HG03159 (cell line): Measurements from ENCODE around the gene PLOD2.
"Not testable (repeated sequence)": the region's sequence is repeated elsewhere in the genome, so short reads cannot be mapped to it uniquely, and the experiment has no call there.

Experiments used
- ATAC-seq: cut with Tn5 transposase; IDR thresholded peaks from one replicate; pipeline ENCODE4 v1.9.1; 2021; ENCODE audit warnings: mild to moderate bottlenecking, moderate library complexity; ENCODE audit not compliant: unreplicated experiment

Gene PLOD2

GRCh38 chr3:146142757-146143156 is 18.2 kb downstream of the PLOD2 start:
- no peak for ATAC-seq

- no peak for ATAC-seq
These were observed 21.3 kb downstream of the PLOD2 start for GRCh38 chr3:146139586-146140110.

DNA sequence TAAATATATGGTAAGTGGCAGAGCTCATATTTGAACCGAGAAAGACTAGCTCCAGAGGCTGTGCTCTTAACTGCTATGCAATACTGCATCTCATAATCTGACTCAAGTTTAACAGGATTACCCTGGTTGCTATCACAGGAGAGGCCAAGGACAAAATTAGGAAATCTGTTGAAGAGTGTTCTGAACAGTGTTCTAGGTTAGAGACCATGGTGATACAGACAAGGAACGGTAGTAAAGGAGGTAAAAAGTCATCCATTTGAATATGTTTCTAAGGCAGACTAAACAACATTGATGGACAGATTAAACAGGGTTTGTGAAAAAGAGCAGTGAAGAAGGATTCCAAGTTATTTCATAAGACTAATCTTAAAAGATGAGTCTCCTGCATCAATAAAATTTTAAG is 22.1 kb downstream of the PLOD2 start:
- no peak for ATAC-seq

- ATAC-seq, result no peak
These were observed 24.3 kb downstream of the PLOD2 start for GRCh38 chr3:146136647-146137046.

DNA sequence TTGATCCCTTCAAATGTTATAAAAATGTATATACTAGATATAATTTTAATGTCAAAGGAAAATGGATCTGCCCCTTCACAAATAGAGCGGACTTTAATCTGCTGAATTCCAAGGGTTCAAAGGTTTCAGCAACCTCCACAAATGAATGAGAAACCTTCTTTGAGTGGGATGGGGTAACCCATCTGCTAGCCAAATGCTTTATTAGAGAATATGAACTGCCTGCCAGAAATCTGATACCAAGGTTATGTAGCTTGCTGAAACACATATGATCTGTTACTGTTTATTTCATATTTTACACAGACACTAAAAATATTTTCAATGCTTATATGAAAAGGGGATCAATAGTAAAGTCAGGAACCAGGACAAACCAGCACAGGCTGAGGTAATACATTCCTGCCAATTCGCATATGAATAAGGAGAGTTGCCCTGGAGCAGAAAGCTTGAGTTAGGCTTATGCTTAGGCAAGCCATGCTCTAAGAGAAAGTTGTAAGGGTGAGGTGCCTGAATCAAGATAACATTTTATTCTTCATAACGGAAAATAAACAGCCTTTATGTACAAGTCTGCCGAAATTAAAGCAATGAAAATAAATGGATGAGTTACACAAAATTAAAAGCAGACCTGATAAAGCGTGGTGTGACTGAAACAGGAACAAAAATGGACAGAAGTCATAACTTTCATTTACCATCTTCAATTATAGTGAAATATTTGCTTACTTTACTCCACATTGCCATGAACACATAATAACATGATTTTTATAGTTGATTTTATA is 26.5 kb downstream of the PLOD2 start:
- ATAC-seq, result no peak

DNA sequence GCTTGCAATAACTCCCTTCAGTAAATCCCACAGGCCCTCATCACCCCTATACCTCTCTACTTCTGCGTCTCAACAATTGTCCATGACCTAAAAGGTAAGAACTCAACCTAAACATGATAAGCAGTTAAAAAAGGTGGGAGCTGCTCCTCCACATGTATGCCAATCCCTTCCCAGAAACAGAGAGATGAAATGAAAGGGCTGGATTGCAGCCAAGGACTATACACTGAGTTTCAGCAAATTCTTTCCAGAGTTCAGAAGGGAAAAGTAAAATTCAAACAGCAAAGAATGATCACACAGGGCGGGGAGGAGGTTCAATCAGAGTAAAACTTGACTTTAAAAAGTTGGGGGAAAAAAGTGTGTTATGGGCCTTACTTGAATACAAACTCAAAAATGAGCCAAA is 27.5 kb downstream of the PLOD2 start:
- ATAC-seq, result no peak

DNA sequence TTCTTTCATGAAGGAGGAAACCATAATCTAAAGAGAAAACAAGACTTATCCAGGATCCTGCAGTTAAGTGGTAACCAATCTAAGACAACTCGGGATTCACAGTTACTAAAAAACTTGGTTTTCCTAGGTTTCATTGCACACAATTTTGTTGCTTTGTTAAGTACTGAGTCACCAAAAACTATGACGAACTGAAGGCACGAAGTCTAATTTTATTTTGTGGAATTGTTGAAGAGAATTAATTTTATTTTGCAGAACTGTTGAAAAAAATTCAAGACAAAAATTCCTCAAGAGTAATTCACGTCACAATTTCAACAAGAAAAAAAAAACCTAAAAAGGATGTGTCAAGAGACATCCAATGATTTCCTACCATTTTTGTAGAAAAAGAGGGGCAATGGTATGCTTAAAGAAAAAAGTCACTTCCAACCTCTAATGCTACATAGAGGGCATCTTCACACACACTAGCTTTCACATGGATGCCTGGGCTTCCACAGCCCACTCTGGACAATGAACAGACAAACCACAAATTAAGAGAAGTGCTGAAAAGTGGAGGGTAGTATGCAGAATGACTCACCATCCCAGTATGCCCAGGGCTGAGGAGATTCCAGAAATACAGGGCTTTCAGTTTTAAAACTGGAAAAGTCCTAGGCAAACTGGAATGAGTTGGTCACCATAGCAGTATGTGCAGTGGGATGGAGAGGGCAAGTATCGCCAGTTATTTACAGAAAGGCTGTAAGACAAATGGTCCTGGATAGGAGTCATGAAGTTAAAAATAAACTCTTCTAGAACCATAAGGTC is 29.2 kb downstream of the PLOD2 start:
- no peak for ATAC-seq

DNA sequence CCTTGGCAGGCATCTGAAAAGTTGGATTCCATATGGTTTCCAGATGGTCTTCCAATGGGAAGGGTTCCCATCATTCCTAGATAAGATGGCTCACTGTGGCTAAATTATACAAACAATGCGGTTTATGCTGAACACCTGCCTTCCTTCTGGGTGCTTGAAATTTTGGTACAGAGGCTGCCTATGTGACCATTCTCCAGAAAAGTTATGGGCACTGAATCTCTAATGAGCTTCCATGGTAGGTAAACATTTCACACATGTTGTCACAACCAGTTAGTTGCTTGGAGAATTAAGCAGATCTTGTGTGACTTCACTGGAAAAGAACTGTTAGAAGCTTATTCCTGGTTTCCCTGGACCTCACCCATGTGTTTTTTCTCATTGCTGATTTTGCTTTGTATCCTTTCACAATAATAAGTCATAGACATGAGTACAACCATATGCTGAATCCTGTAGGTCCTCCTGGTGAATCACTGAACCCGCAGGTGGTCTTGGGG is 30.1 kb downstream of the PLOD2 start:
- ATAC-seq, result no peak

GRCh38 chr3:146129750-146130149 is 31.2 kb downstream of the PLOD2 start:
- no peak for ATAC-seq

GRCh38 chr3:146128939-146129338 is 32.0 kb downstream of the PLOD2 start:
- ATAC-seq, result no peak

GRCh38 chr3:146128179-146128578 is 32.8 kb downstream of the PLOD2 start:
- ATAC-seq, result no peak

DNA sequence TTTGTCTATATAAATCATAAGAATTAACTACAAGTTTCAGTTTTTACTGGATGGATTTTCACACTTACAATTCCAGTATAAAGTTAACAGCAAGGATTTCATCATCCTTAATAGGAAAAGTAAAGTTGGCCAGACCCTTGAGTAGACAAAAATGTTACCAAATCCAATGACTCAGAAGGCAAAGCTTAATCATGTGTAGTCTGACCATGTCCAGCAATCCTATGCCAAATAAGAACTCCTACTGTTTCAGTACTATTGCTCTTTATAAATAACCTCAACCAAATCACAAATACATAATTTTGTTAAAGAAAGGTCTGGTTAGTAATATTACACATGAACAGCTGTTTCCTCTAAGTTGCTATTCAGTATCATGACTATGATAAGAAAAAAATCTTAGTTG is 35.0 kb downstream of the PLOD2 start:
- no peak for ATAC-seq

- ATAC-seq, result no peak
These were observed 36.7 kb downstream of the PLOD2 start for GRCh38 chr3:146124126-146124801.

DNA sequence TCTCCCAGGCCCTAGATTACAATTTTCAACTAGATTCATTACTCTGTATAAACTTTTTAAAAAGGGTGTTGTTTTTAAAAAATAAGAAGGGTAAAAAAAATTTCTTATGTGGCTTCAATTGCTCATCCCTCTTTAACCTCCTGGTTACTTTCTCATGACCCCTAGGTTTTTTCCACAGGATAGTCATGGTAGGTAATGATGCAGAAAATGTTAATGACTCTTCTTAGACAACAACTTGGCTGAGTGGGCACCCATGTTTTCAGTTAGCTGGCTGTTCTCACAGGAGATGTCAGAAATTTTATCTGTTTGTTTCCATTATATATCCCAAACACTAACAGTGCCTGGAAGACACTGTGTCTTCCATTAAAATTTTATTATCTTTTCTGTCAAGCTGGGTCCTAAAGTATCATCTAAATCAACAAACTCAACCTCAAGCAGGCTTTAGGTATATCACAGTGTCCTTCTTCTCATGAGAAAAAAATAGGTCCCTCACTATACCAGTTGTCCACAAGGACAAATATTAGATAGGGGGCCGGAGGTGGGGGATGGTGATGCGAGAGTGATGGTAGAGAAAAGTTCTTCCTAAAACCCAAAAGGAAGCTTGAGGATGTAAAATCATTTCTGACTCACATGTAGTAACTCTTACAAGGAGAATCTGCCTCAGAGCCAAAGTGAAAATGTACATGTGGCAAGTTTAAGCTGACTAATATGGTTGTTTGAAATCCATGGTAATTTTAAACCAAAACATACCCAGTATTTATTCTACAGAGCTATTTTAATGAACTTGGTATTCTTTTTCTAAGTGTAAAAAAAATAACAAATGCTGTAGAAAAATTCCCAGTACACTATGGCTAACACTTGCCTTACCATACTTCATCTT is 43.3 kb downstream of the PLOD2 start:
- no peak for ATAC-seq

DNA sequence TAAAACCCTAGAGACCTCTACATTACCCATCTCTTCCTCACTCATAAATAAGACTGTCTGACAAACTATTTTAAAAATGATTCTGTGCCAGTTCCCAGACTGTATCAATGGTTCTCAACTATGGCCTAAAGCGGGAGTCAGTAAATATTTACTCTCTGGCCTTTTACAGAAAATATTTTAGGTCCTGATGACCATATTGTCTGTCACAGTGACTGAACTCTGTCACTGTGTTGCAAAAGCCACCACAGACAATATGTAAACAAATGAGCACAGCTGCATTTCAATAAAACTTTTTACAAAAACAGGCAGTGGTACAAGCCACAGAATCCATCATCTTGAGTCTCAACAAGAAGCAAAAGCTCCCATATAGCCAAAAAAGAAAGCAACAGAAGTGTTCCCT is 45.4 kb downstream of the PLOD2 start:
- ATAC-seq, result no peak

- not testable (repeated sequence) for ATAC-seq
These were observed 47.2 kb downstream of the PLOD2 start for GRCh38 chr3:146113804-146114203.

DNA sequence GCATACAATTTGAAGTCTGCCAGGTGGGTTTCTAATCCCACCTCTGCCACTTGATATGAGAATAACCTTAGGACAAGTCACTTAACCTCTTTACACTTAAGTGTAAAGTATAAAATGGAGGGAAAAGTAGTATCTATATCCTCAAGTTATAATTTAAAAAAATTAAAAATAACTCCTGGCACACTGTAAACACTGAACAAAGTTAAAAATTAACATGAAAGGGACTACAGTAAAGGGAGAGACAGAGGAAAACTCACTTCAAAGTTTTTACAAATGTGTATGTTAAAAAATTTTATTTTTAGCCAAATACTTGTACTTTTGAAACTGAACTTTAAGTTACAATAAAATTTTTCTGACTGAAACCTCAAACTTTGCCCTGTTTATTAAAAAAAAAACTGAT is 49.6 kb downstream of the PLOD2 start:
- ATAC-seq, result no peak

- no peak for ATAC-seq
These were observed 50.8 kb downstream of the PLOD2 start for GRCh38 chr3:146110161-146110560.

DNA sequence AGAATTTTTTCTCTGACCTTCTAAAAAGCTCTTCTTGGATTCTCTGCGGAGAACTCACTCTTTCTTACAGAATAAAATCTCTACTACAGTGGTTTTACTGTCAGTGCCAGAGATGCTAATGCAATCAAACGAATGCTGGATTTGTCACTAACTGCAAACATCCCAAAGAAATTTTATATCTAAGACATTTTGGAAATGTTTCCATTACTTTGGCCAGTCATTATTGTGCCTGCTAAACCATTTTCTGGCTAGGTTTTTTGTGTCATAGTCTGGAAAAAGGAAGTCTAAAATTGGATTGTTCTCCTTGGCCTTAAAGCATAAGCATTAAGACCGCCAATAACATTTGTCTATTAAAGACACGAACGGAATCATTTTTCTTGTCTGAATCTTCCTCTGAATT is 54.0 kb downstream of the PLOD2 start:
- ATAC-seq, result no peak

DNA sequence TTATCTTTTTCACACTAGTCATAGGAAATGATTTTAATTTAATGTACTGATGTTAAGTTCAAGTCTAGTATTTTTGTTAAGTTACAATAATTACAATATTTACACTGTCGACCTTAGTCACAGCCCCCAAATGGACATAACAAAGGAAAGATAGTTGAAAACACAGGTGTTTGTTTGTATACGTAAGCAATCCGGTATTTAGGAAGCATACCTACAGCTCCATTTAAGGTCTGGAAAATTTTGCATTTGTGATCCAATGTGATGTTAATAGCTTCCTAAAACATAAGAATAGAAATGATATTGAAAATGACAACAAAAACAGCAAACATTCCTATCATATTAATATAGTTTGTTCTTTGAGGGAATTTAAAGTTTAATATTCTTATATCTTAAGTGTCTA is 56.9 kb downstream of the PLOD2 start:
- ATAC-seq, result no peak
